Neutrophil (primary cell): ENCODE data around the gene ESPNL.

ENCODE experiments used
- H3K27ac ChIP-seq: fragments of 200-600 bp; sonication (generic); 2 replicates; pipeline ENCODE4 v1.5.1; 2016; ENCODE audit warnings: mild to moderate bottlenecking, moderate library complexity
- H3K27me3 ChIP-seq: fragments of 200-600 bp; sonication (generic); 2 replicates; pipeline ENCODE4 v1.6.0; 2016; ENCODE audit warnings: mild to moderate bottlenecking
- H3K36me3 ChIP-seq: fragments of 200-600 bp; sonication (generic); 2 replicates; pipeline ENCODE4 v1.5.1; 2017
- H3K4me1 ChIP-seq, 2 experiments: fragments of 200-600 bp in 1 of 2; sonication (generic) in 1 of 2; 1 replicate in 1 of 2; 2 replicates in 1 of 2; pipeline versions ENCODE4 v1.5.1 to v1.6.1; 2013 to 2016; ENCODE audit warnings: low read depth in 1 of 2, low read length in 1 of 2, mild to moderate bottlenecking in 1 of 2, moderate library complexity in 1 of 2; ENCODE audit not compliant: control insufficient read depth in 1 of 2, insufficient read depth in 1 of 2
- H3K4me3 ChIP-seq, 2 experiments: fragments of 200-600 bp in 1 of 2; sonication (generic) in 1 of 2; 1 replicate in 1 of 2; 2 replicates in 1 of 2; pipeline ENCODE4 v1.5.1; 2013 to 2016; ENCODE audit warnings: low read depth in 1 of 2, low read length in 1 of 2, mild to moderate bottlenecking in 1 of 2, moderate library complexity in 1 of 2
- H3K9me3 ChIP-seq: fragments of 200-600 bp; sonication (generic); 2 replicates; pipeline ENCODE4 v1.5.1; 2016
- TF ChIP-seq, protein P1 (sequence below): fragments of 200-600 bp; sonication (generic); IDR thresholded peaks from 2 replicates; pipeline ENCODE4 v1.5.1; 2016; ENCODE audit warnings: antibody characterized with exemption

The ESPNL gene

DNA sequence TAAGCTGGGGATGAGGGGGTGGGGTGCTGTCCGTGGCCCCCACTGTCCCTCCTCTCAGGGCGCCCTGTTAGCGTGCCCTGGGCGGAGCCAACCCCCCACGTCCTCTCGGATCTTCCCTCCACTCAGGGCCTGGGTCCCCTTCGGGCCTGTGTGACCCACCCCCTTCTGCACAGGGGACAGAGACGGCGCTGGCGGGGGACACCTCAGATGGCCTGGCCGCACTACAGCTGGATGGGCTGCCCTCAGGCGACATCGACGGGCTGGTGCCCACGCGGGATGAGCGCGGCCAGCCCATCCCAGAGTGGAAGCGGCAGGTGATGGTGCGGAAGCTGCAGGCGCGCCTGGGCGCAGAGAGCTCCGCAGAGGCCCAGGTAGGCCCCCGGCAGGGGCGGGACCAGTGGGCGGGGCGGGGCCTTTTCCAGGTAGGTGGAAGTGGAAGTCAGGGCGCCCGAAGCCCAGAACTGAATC, 28.4 kb downstream of the ESPNL start:
- no peaks in the 10 kb centered on the region for H3K9me3 ChIP-seq
- H3K27me3 ChIP-seq, result peaks cover 12% of the 10 kb centered on the region
- H3K27ac ChIP-seq, result no peak overlapping the region
- TF ChIP-seq, protein P1, sequence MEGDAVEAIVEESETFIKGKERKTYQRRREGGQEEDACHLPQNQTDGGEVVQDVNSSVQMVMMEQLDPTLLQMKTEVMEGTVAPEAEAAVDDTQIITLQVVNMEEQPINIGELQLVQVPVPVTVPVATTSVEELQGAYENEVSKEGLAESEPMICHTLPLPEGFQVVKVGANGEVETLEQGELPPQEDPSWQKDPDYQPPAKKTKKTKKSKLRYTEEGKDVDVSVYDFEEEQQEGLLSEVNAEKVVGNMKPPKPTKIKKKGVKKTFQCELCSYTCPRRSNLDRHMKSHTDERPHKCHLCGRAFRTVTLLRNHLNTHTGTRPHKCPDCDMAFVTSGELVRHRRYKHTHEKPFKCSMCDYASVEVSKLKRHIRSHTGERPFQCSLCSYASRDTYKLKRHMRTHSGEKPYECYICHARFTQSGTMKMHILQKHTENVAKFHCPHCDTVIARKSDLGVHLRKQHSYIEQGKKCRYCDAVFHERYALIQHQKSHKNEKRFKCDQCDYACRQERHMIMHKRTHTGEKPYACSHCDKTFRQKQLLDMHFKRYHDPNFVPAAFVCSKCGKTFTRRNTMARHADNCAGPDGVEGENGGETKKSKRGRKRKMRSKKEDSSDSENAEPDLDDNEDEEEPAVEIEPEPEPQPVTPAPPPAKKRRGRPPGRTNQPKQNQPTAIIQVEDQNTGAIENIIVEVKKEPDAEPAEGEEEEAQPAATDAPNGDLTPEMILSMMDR, result no peak
- no peaks in the 10 kb centered on the region for H3K4me1 ChIP-seq
- H3K36me3 ChIP-seq, result no peaks in the 10 kb centered on the region
- H3K4me3 ChIP-seq, result no peak overlapping the region

DNA sequence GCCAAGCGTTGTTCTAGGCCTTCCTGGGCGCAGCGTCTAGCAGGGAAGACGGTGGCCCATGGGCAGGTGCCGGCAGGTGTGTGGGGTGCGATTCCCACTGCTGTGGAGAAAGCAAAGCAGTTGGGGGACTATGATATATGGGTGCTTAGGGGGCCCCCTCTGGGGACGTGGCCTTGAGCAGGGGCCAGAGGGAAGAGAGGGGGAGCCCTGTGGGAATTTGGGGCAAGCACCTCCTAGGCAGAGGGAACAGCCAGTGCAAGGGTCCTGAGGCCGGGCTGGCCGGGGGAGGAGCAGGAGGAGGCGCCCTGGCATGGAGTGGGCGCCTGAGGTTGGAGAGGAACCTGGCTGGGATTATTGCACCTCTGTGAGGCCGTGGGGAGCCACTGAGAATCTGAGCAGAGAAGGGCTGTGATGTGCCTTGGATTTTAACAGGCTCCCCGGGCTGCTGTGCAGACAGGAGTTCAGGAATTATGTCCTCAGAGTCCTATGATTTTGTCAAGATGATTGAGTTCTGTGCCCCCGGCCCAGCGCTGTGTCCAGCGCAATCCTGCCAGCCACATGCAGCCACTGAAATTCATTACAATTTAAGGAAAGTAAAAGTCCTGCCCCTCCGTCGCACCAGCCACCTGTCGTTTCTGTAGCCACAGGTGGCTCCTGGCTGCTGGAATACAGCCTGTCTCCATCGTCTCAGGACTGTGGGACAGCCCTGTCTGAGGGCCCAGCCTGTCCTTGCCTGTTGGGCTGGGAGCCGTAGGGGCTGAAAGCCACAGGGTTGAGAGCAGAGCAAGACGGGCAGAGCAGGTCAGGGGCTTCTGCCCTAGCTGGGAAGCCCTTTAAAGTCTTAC, 29.2 kb downstream of the ESPNL start:
- Histone ChIP-seq H3K4me1 (no peaks in the 10 kb centered on the region), H3K9me3 (no peaks in the 10 kb centered on the region), H3K27me3 (peaks cover 12% of the 10 kb centered on the region), H3K36me3 (no peaks in the 10 kb centered on the region), H3K27ac (no peak overlapping the region), H3K4me3 (no peak overlapping the region)
- TF ChIP-seq, protein P1, result no peak

DNA sequence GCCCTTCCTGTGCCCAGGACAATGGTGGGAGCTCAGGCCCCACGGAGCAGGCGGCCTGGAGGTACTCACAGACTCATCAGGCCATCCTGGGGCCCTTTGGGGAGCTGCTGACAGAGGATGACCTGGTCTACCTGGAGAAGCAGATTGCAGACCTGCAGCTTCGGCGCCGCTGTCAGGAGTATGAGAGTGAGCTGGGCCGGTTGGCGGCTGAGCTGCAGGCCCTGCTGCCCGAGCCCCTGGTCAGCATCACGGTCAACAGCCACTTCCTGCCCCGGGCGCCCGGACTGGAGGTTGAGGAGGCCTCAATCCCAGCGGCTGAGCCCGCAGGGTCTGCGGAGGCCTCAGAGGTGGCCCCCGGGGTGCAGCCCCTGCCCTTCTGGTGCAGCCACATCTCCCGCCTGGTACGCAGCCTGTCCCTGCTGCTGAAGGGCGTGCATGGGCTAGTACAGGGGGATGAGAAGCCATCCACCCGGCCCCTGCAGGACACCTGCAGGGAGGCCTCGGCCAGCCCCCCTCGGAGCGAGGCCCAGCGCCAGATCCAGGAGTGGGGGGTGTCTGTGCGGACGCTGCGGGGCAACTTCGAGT, 30.1 kb downstream of the ESPNL start:
- Histone ChIP-seq H3K4me3 (no peak overlapping the region), H3K27me3 (peaks cover 12% of the 10 kb centered on the region), H3K27ac (no peak overlapping the region), H3K36me3 (no peaks in the 10 kb centered on the region), H3K9me3 (no peaks in the 10 kb centered on the region), H3K4me1 (no peaks in the 10 kb centered on the region)
- TF ChIP-seq, protein P1, result no peak

DNA sequence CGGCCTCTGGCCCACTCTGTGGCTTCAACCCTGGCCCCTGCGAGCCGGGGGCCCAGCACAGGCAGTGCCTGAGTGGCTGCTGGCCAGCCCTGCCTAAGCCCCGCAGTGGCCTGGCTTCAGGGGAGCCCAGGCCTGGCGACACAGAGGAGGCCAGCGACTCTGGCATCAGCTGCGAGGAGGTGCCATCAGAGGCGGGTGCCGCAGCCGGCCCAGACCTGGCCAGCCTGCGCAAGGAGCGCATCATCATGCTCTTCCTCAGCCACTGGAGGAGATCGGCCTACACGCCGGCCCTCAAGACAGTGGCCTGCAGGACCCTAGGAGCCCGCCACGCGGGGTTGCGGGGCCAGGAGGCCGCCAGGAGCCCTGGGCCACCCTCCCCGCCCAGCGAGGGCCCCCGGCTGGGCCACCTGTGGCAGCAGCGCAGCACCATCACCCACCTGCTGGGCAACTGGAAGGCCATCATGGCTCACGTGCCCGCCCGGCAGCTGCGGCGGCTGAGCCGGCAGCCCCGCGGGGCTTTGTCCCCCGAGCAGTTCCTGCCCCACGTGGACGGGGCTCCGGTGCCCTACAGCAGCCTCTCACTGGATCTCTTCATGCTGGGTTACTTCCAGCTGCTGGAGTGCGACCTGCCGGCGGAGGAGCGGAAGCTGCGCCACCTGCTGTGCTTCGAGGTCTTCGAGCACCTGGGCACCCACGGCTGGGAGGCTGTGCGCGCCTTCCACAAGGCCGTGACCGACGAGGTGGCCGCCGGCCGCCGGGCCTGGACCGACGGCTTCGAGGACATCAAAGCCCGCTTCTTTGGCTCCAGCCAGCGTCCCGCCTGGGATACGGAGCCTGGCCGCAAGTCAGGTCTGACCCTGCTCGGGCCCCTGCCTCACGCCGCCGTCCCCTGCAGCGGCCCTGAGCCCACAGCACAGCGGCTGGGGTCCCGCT, 30.8 kb downstream of the ESPNL start:
- H3K4me1 ChIP-seq, result no peaks in the 10 kb centered on the region
- H3K27me3 ChIP-seq, result peaks cover 12% of the 10 kb centered on the region
- H3K36me3 ChIP-seq, result no peaks in the 10 kb centered on the region
- no peak overlapping the region for H3K27ac ChIP-seq
- TF ChIP-seq, protein P1, result no peak
- H3K9me3 ChIP-seq, result no peaks in the 10 kb centered on the region
- no peak overlapping the region for H3K4me3 ChIP-seq

DNA sequence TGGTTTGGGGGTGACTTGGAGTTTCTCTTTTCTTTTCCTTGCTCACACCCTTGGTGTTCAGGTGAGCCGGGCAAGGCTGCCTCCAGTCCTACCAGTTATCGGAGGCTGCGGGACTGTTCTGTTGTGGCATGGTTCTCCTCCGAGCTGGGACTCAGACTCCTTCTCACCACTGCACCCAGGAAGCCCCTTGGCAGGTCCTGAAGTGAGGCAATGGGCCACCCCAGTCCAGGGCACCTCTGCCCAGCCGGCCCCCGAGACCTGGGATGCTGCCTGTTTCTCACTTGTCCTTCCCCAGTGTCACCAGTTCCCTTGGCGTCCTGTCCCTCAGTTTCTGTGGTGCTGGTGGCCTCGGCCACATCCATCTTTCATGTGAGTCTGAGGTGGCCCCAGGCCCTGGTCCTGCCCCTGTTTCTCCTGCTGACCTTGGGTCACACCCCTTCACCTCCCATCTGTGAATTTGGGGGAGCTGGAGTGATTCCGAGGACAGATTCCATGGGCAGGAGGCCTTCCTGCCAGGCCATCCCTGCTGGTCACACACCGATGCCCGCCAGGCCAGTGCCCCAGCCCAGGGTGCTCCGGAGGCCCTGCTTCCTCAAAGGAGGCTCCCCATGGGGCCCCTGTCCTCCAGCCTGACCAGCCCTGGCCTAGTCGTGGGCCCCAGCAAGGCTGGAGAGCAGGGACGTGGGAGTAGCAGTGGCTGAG, 31.8 kb downstream of the ESPNL start:
- Histone ChIP-seq H3K9me3 (no peaks in the 10 kb centered on the region), H3K27me3 (peaks cover 12% of the 10 kb centered on the region), H3K4me1 (peaks cover 0 to 1% of the 10 kb centered on the region in 2 experiments), H3K27ac (no peak overlapping the region), H3K4me3 (no peak overlapping the region), H3K36me3 (no peaks in the 10 kb centered on the region)
- TF ChIP-seq, protein P1, result no peak
